K562 (cell line): ENCODE measurements around the gene MMP21. TPM values are rescaled to one million over a fixed set of nuclear protein-coding genes. Genes with fewer than 3 reads are reported as not detected.

Experiments used
- ATAC-seq: fragments of 200-7000 bp; cut with Tn5 transposase; 3 replicates; pipeline ENCODE4 v1.9.1; 2020; ENCODE audit warnings: moderate library complexity
- BruUV-seq: library from RNA; stranded (reverse); fragments of 400-500 nt; replicated peaks from 2 replicates; lab custom pipeline; 2021; lab: Mats Ljungman, UMichigan
- CTCF ChIA-PET: fragments of 300-600 bp; formaldehyde crosslinking; extraction: SDS; loops from one replicate; lab custom pipeline; 2021; ENCODE audit warnings: low intra/inter-chr PET ratio; lab: Yijun Ruan, JAX
- POLR2A ChIA-PET: fragments of 300-600, 350-650 bp; sonication (Branson Sonifier 250); formaldehyde crosslinking; extraction: SDS; loops from one replicate; lab custom pipeline; 2021; ENCODE audit warnings: antibody characterized with exemption, inconsistent platforms; lab: Yijun Ruan, JAX
- DNase-seq, 4 experiments: peaks; one replicate each; pipeline versions ENCODE4 v3.0.0 to v3.0.0-alpha.2; 2011 to 2018; ENCODE audit warnings: low spot score in 3 of 4, mixed read lengths in 3 of 4; ENCODE audit errors: extremely low read depth in 1 of 4
- FAIRE-seq: peaks from 2 replicates; lab custom pipeline; 2011; peaks lifted over from hg19 to GRCh38; lab: Jason Lieb, UNC
- H2AFZ ChIP-seq: 2 replicates; pipeline ENCODE4 v1.6.0; 2011; ENCODE audit warnings: low read depth, low read length, control low read depth, inconsistent platforms
- H3K27ac ChIP-seq: fragments of 200-600 bp; 3 replicates; pipeline ENCODE4 v1.8.0; 2011; ENCODE audit warnings: low read depth, mild to moderate bottlenecking, control low read depth, inconsistent platforms, low read length, moderate library complexity, mixed read lengths; ENCODE audit errors: extremely low read depth
- H3K27me3 ChIP-seq, 2 experiments: fragments of 300-600 bp in 1 of 2; 2 replicates in 1 of 2; 3 replicates in 1 of 2; pipeline versions ENCODE4 v1.6.0 to v1.8.0; 2011; ENCODE audit warnings: inconsistent platforms in 2 of 2, low read length in 2 of 2, mild to moderate bottlenecking in 1 of 2, mixed read lengths in 1 of 2, moderate library complexity in 1 of 2; ENCODE audit not compliant: control insufficient read depth in 2 of 2, insufficient read depth in 2 of 2
- H3K36me3 ChIP-seq: fragments of 300-600 bp; 3 replicates; pipeline ENCODE4 v1.8.0; 2011; ENCODE audit warnings: mild to moderate bottlenecking, low read length, inconsistent platforms; ENCODE audit not compliant: control insufficient read depth, insufficient read depth
- H3K4me1 ChIP-seq, 2 experiments: fragments of 200-600 bp in 1 of 2; replicated peaks in 1 of 2; 2 replicates in 1 of 2; 3 replicates in 1 of 2; pipeline versions ENCODE4 v1.5.1 to v1.8.0; 2011; ENCODE audit warnings: inconsistent platforms in 2 of 2, low read length in 2 of 2, mild to moderate bottlenecking in 1 of 2, mixed read lengths in 1 of 2, moderate library complexity in 1 of 2; ENCODE audit not compliant: control insufficient read depth in 2 of 2, insufficient read depth in 2 of 2
- H3K4me2 ChIP-seq: 2 replicates; pipeline ENCODE4 v1.6.1; 2011; ENCODE audit warnings: low read length, control low read depth, inconsistent platforms, mixed read lengths; ENCODE audit not compliant: insufficient read depth
- H3K4me3 ChIP-seq: fragments of 200-600 bp; sonication (generic), shearing (Covaris generic); 2 replicates; pipeline ENCODE4 v1.5.1; 2016; ENCODE audit warnings: control low read depth, inconsistent platforms
- H3K79me2 ChIP-seq: fragments of 200-600 bp; 3 replicates; pipeline ENCODE4 v1.8.0; 2011; ENCODE audit warnings: low read length, inconsistent platforms; ENCODE audit not compliant: control insufficient read depth, insufficient read depth
- H3K9ac ChIP-seq, 2 experiments: 2 replicates each; pipeline versions ENCODE4 v1.6.0 to v1.6.1; 2011; ENCODE audit warnings: low read depth in 2 of 2, low read length in 2 of 2, control low read depth in 1 of 2, inconsistent platforms in 1 of 2, mild to moderate bottlenecking in 1 of 2, mixed read lengths in 1 of 2; ENCODE audit not compliant: insufficient read depth in 1 of 2
- H3K9me1 ChIP-seq: one replicate; pipeline ENCODE4 v1.6.0; 2011; ENCODE audit warnings: inconsistent platforms, mild to moderate bottlenecking, low read length, moderate library complexity; ENCODE audit not compliant: control insufficient read depth, insufficient read depth
- H3K9me3 ChIP-seq: replicated peaks from 2 replicates; pipeline ENCODE4 v1.5.1; 2011; ENCODE audit warnings: low read depth, low read length, inconsistent platforms; ENCODE audit not compliant: control insufficient read depth, insufficient read depth
- H4K20me1 ChIP-seq: replicated peaks from 2 replicates; pipeline ENCODE4 v1.6.1; 2011; ENCODE audit warnings: low read length, inconsistent platforms, mixed read lengths; ENCODE audit not compliant: control insufficient read depth, insufficient read depth
- ATF2 ChIP-seq: sonication (generic); formaldehyde crosslinking; IDR thresholded peaks from 2 replicates; pipeline ENCODE4 v1.8.1; 2022; ENCODE audit warnings: missing genetic modification reagents
- CBFA2T2 ChIP-seq: fragments of 450-650 bp; conservative IDR thresholded peaks from 2 replicates; pipeline ENCODE4 v1.6.1; 2017; ENCODE audit warnings: mild to moderate bottlenecking
- NELFE ChIP-seq: IDR thresholded peaks from 2 replicates; pipeline ENCODE4 v1.6.1; 2011; ENCODE audit warnings: mild to moderate bottlenecking; ENCODE audit not compliant: insufficient read depth, insufficient read length
- PHB ChIP-seq: fragments of 250-450 bp; sonication (Bioruptor Pico); IDR thresholded peaks from 2 replicates; pipeline ENCODE4 v1.5.0; 2021
- WGBS: fragments of 100-300 bp; shearing (Covaris generic); methylation state at CpG from one replicate; pipeline ENCODE4 v1.1.6; 2016; ENCODE audit warnings: low coverage, mixed read lengths; ENCODE audit not compliant: insufficient coverage; ENCODE audit errors: missing lambda C conversion rate; 5-methylcytosine and 5-hydroxymethylcytosine counted together
- in situ Hi-C: fragments of 300-500 bp; cut with MboI; formaldehyde crosslinking; loops from 4 replicates; pipeline ENCODE4 v1.15.0; 2018; ENCODE audit warnings: inconsistent platforms, mixed read lengths
- intact Hi-C: fragments of 100-400 bp; cut with micrococcal nuclease; formaldehyde crosslinking; loops from 2 replicates; pipeline ENCODE4 v1.14.2; 2022
- polyA plus RNA-seq, 8 experiments: library from polyadenylated mRNA; depleted of rRNA in 4 of 8; stranded (reverse) in 5 of 8; unstranded in 3 of 8; fragments of >200 nt; fragmentation: Nextera tagmentation in 2 of 8; fragmentation: Illumina TruSeq in 1 of 8; extraction: Ambion mirVana in 2 of 8; extraction: Trizol in 1 of 8; gene quantifications; 2 replicates each; pipeline versions ENCODE4 v1.2.1 to v1.2.3, GENCODE V29; 2011 to 2014; ENCODE audit warnings: inconsistent platforms in 1 of 8, missing spikeins in 1 of 8
- total RNA-seq, 7 experiments: library from RNA; depleted of rRNA in 6 of 7; stranded (reverse); fragments of >200 nt in 6 of 7; fragmentation: Illumina TruSeq in 2 of 7; extraction: Trizol in 2 of 7; gene quantifications; 2 replicates each; pipeline versions ENCODE4 v1.2.1 to v1.2.3, GENCODE V29; 2011 to 2021; ENCODE audit warnings: low replicate concordance in 1 of 7

The MMP21 gene
- total and polyA plus RNA-seq, 9 of the 15 experiments (the other 6 are each of a cell fraction or from before 2014, with no cell fraction given), result not detected

- no peak for TF ChIP-seq ATF2 (CRISPR knock-in tag)
These were observed 9.1 kb downstream of the MMP21 start (continued) for GRCh38 chr10:125766511-125766910.

- Histone ChIP-seq H3K9ac (no peak overlapping the region), H4K20me1 (no peaks in the 10 kb centered on the region), H3K9me3 (no peaks in the 10 kb centered on the region), H3K79me2 (no peaks in the 10 kb centered on the region), H3K4me1 (no peaks in the 10 kb centered on the region), H2AFZ (no peak overlapping the region), H3K27me3 (no peaks in the 10 kb centered on the region)
- in situ Hi-C loops, result no loop called here
- no TSS peak for BruUV-seq
- 77% methylated on average over 2 of the region's 2 CpGs for WGBS
- CTCF ChIA-PET, result no interaction called here
- no peak for ATAC-seq
- TF ChIP-seq PHB (CRISPR knock-in tag) (no peak), CBFA2T2 (no peak), NELFE (no peak)
- TF ChIP-seq, all 486 proteins: peak for 0
- intact Hi-C loops, result no loop called here
- POLR2A ChIA-PET, result no interaction called here
- Histone ChIP-seq H3K36me3 (peaks cover 37% of the 10 kb centered on the region; the same call in 2 of the 3 replicates), H3K4me2 (no peak overlapping the region), H3K4me3 (no peak overlapping the region), H3K9me1 (no peaks in the 10 kb centered on the region), H3K27ac (no peak overlapping the region)
- DNase-seq (no peak), FAIRE-seq (no peak)
These were observed 9.8 kb downstream of the MMP21 start for GRCh38 chr10:125765835-125766234.
